ENCODE data around the gene CD164L2.
"Not testable (repeated sequence)": the region's sequence is repeated elsewhere in the genome, so short reads cannot be mapped to it uniquely, and the experiment has no call there.

CD164L2 gene

DNA sequence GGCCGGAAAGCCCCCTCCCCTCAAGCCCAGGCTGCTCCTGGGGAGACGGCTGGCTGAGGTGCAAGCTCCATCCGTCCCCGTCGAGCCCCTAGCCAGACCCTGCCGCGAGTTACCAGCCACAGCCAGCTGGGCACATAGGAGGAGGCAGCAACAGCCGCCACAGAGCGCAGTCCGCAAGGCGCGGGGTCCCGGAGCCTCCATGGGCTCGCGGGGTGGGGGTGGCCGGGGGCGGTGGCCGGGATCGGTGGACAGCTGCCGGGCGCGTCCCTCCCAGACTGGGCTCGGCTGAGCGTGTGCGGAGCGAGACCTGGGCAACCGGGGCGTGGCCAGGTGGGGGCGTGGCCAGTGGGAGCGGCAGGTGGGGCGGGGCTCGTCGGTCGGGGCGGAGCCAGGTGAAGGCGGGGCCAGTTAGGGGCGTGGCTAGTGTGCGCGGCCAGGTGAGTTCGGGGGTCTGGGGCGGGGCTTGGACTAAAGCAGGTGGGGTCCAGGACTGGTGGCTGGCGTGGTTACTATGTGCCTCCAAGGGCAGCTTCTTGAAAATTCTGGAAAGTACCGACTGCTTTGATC lies at the start of gene CD164L2:
Gene CD164L2 (minus strand): TSS at position 295 of the 567 bp plus-strand sequence. CDS start 94 bp downstream, at position 201.
- peak; percentile 19 to 36 for DNase-seq

GRCh38 chr1:27432725-27433124 lies 49.6 kb upstream of the CD164L2 start:
- DNase-seq: not testable (repeated sequence)

DNA sequence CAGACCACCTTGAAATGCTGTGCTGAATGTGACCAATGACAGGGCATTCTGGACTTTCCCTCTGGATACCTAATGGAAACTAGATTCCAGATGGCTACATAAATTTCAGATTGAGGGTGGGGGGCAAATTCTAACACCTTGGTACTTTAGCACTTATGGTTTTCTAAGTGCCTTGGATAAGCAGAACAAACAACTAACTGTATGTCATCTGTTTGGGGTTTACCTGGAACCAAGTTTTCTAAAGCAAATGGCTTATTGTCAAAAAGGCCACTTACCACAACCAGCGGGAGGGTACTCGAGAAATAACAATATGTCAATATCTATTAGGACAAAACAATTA lies 48.4 kb upstream of the CD164L2 start:
- DNase-seq: no peak

GRCh38 chr1:27430903-27431600 lies 47.9 kb upstream of the CD164L2 start:
- peak in 1 of 2 experiments; percentile 17 for DNase-seq

GRCh38 chr1:27429029-27429425 lies 45.9 kb upstream of the CD164L2 start:
- no peak for DNase-seq

DNA sequence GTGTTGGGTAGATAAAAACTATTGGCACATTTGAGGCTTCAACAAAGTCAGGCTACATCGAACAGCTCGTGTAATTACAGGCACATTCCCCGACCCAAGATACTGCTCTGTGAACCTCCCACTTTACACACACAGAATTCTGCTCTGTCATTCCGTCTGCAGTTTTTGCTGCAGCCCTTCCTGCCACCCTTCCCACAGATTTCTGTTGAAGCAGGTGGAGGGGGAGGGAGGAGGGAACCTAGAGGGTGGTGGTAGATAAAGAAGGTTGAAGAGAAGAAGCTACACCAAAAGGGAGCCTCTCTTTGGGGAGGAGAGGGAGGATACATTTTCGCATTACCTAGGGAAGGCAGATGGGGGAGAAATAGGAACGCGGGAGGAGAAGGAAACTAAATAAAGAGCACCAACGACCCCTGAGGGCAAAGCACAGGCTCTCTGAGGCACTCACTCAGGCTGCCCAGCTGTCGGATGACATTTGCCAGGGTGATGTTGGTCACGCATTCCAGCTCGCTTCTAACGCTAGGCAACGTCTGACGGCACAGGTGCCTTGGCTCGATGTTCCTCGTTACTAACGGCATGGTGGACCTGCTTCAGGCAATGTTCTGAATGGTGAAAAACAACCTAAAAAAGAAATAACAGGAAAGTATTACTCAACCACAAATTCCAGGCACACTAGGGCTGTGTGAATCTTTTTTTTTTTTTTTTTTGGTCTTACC lies 45.3 kb upstream of the CD164L2 start:
- peak in 1 of 2 experiments; percentile 46 for DNase-seq

DNA sequence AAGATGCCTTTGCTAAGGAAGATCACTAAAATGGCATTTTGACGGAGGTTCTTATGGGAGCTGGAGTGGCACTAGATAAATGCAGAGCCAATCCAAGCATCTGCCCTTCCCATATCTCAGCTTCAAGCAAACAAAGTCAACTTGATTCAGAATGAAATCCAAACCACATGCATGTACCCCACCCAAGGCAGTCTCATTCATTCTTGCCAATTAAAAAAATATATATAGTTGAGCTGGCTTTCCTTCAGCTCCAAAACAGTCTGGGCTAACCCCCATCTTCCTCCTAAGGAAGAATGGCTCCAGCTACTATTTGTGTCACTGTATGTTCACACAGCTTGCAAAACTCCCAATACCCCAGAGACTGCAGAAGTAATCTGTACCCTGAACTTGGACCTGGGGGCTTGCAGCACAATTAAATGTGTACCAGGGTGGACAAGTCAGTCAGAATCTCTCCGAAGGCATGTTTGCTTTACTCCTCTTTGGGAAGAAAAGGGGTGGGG lies 44.7 kb upstream of the CD164L2 start:
- DNase-seq: no peak

DNA sequence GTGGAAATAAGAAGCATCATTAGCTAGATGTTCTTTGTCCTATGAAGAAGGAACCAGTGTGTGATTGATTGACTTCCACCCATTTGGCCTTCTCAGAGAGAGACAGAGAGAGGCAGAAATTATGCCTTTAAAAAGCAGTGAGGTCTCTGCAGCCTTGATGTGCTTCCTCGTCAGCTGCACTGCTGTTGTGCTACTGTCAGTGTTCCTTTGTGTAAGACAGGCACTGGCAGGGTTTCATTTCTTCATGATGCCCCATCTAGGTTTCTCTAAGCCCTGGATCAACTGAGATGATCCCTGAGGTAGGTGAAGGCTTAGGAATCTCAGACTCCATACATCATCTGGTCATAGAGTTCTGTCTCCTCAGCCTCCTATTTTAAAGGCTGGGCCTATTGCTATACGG lies 44.2 kb upstream of the CD164L2 start:
- no peak for DNase-seq

DNA sequence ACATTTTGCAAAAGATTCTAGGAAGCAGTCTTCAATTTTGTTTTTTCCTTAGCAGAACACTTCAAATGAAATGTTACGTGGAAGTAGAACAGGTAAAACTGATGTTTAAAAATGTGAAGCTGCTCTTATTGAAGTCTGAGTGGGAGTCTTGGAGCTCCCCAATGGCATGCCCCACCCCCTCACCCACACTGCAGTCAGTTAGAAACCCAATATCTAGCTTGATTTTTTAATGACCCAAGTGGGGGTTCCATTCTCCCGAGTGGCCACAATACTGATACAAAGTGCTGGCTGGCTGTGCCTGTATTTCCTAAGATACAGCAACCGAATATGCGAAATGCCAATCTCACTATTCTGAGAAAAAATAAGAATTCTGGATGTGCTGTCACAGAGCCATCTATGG lies 40.6 kb upstream of the CD164L2 start:
- no peak for DNase-seq

DNA sequence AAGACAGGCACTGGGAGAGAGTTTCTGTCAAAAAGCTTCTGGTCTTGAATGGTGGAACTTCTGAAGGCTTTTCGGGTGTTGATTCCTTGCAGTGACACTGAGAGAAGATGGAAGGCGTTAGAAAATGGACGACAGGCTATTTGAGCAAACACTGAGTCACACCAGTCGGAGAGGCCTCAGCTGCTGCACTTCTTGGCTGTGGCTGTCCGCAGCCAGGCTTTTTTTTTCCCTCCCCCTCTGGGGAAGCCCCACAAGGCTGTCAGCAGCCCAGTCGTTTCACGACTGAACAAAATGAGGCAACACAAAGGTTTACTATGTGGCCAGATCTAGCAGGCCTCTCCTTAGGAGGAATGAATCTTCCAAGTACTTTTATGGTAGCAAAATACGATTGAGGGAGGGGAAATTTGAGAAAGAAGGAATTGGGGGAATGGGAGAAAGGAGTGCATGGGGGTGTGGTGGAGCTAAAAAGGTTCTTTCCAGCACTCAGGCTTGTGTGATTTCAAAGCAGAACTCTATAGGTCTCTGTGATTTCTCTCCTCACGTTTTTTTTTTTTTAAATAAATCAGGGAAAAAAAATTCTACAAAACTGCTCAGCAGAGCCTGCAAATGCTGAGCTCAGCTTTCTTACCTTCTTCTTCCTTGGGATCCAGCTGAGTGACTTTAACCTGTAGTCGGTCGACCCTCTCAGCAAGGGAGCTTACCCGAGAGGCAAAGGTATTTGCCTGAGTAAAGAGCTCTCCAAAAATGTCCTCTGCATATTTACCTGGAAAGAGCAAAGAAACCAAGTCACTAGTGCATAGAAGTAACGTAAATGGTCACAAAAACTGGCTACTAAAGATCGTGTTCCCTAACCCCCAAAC lies 35.4 kb upstream of the CD164L2 start:
- DNase-seq: peak; percentile 30

DNA sequence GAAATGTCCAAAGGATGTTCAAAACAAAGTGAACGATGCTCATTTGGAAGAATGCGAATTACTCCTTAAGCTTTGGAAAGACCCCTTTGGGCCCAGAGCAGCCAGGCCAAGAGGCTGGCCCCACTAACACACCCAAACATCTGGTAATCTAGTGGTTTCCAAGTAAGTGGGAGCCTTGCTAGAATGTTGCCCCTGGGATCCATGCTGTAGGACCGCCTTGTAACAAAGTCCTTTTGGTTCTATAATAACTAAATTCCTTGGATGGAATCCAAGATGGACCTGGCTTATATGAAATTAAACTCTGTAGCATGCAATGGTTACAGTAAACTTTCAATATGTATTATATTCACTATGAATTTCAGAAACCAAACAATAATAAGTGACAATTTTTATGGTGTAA lies 34.6 kb upstream of the CD164L2 start:
- no peak for DNase-seq

DNA sequence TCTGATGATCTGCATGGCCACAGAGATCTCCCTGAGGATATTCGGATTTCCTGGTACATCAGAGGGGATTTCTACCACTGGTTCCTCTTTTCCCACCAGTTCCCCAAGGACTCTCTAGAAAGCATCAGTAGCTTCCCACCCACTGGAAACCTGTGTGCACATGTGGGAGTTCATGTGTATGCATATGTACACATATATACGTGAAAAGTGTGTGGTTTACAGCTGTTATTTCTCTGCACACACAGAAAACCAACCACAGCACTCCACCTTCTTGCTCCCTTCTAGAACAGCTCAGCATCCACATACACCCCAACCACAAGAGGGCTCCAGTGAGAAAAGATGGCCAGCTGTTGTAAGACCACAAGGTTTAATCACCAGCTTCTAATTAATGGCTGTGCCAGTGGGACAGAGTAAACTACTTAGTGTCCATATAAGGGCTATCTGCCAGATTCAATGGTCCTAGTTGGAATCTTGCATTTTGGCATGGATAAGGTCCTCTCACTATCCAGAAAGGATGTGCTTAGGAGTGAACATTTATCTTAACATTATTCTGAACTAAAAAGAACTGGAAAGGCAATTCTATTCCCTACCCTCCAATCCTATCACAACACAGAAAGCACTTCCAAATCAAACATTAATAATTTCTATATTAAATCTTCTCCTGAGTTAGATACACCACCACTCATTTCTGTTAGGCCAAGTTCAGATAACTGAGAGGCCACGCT lies 33.4 kb upstream of the CD164L2 start:
- peak in 1 of 2 experiments; percentile 57 for DNase-seq

GRCh38 chr1:27414091-27414490 lies 31.0 kb upstream of the CD164L2 start:
- no peak for DNase-seq

DNA sequence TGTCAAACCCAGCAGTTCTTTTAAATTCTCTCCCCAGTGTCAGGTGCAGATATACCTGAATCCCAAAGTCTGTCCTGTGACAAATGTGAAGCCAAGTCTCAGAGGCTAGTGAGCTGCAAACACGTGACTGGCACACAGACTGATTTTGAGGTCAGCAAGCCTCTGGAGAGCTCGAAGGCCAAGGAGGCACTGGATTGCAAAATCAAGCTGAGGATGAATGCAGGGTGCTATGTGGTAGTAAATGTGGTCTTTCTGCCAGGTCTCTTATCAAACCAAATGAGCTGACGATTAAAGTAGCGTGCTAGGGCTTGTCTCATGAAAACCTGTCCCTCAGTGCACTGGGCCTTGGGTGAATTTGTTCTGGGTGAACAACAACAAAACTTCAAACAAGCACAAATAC lies 29.9 kb upstream of the CD164L2 start:
- no peak for DNase-seq

DNA sequence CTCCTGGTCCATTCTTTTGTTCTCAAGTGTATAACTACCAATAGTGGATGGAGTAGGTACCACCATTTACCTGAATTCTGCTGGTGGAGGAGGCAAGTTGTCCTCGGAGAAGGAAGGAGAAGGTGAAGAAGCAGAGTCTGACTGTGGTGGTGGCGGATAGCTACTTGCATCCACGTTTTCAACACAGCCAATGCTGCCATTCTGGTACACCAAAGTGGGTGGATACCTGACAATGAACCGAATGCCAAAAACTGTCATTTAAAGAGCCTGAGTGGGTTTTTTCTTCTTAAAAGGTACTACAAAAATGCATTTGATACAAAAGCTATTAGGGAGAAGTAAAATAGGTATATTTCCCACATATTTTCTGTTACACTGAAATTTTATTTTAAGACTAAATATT lies 29.4 kb upstream of the CD164L2 start:
- no peak for DNase-seq

- DNase-seq: no peak
Observed at GRCh38 chr1:27410709-27411108, 27.6 kb upstream of the CD164L2 start.

GRCh38 chr1:27409669-27410068 lies 26.5 kb upstream of the CD164L2 start:
- DNase-seq: no peak

GRCh38 chr1:27408151-27408550 lies 25.0 kb upstream of the CD164L2 start:
- no peak for DNase-seq

- DNase-seq: not testable (repeated sequence)
Observed at GRCh38 chr1:27406791-27407190, 23.7 kb upstream of the CD164L2 start.

DNA sequence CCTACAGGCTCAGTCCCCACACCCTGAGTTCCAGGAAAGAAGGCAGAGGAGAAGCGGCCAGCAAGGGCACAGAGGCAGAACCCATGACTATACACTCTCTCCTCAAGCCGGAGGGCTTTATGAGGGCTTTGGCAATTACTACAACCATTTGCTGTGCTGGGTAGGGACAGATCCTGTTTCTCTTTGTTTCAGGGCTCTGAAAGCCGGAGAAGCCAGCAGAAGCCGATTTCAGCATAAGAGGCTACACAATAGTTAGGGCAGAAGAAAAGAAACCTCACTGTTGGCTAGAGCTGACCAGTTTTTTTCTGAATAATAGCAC lies 23.2 kb upstream of the CD164L2 start:
- no peak for DNase-seq

DNA sequence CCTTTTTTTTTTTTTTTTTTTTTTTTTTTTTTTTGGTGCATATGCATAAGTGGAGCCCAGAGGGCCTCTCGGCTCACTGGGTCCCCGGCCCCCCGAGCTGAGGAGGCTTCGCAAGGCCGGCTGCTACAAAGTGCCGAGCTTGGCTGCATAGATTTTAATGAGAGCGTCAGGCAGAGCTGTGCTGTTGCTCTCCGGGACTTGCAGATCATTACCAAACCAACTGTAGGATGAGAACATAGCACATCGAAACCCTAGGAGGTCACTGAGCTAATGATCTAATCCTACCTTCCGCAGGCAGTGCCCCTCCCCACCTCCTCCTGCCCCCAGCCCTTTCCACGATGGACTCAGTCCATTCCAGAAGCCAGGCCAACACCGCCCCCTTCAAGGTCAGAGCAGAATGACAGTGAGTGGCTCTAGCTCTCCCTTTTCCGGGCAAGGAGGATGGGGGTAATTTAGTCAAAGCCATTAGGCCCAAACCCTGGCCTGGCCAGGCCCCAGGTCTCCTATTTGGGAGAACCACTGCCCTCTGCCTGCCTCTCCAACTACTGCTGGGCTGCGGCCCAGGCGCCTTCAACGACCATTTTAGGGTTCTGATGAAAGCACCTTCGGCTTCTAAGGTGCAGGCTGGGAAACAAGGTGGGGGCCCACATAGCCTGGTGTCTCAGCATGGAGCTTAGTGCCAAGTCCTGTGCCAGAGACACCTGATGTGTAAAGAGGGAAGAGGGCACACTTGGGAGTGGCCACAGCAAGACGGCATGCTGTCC lies 22.6 kb upstream of the CD164L2 start:
- not testable (repeated sequence) for DNase-seq

- DNase-seq: no peak
Observed at GRCh38 chr1:27405074-27405473, 21.9 kb upstream of the CD164L2 start.

All from stimulated activated CD4-positive, alpha-beta T cell treated with anti-CD3 and anti-CD28 coated beads, Interleukin-4, amount 100 ng/mL, for 4 hours (primary cell).